GM21447 (cell line): ENCODE measurements around the gene PSME1.
A peak's percentile ranks its signal among the peaks of the same experiment; 100 is the strongest.
"Not testable (repeated sequence)": the region's sequence is repeated elsewhere in the genome, so short reads cannot be mapped to it uniquely, and the experiment has no call there.

Experiments
- ATAC-seq: cut with Tn5 transposase; IDR thresholded peaks from one replicate; pipeline ENCODE4 v1.9.1; 2021; ENCODE audit not compliant: unreplicated experiment

Gene PSME1

DNA sequence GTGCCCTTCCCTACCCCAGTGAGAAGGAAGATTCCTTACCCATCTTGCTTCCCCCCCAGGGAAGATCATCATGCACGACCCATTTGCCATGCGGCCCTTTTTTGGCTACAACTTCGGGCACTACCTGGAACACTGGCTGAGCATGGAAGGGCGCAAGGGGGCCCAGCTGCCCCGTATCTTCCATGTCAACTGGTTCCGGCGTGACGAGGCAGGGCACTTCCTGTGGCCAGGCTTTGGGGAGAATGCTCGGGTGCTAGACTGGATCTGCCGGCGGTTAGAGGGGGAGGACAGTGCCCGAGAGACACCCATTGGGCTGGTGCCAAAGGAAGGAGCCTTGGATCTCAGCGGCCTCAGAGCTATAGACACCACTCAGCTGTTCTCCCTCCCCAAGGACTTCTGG lies 32.5 kb upstream of the PSME1 start:
- ATAC-seq: no peak

- not testable (repeated sequence) for ATAC-seq
Observed at GRCh38 chr14:24105609-24106239, 30.3 kb upstream of the PSME1 start.

DNA sequence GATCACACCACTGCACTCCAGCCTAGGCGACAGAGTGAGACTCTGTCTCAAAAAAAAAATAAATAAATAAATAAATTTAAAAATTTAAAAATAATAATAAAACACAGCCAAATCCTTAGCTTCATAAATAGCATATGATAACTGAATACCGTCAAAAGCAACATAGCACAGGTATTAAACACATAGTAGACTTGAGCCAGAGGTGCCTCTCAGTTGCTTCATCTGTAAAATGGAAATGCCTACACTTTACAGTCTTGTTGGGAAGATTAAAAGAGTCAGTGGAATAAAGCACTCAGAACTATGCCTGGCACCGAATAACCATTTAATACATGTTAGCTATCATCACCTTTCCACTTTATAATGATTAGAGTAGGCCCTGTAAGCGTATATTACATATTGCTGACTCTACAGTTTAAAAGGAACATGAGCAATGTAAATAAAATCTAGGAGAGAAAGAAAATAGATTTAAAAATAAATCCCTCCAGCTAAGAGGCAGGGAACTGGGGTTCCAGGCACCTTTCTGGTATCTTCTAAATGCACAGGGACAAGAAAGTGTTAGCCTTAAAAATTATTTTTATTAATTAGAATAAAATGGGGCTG lies 29.2 kb upstream of the PSME1 start:
- ATAC-seq: no peak

DNA sequence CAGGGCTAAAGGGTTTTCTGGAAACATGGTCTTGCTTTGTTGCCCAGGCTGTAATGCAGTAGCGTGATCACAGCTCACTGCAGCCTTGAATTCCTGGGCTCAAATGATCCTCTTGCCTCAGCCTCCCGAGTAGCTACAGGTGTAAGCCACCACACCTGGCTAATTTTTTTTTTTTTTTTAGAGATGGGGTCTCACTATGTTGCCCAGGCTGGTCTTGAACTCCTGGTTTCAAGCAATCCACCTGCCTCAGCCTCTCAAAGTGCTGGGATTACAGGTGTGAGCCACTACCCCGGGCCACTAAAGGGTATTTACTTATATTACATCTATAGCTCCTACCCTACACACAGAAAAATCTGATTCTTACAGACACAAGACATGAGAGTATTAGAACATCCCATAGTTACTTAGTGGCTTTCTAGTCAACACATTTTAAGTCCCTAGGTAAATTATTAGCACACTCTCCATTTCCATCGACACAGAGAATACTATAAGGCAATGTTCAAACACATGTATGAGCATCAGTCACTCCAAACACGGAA lies 27.6 kb upstream of the PSME1 start:
- ATAC-seq: no peak

GRCh38 chr14:24110060-24110459 lies 25.9 kb upstream of the PSME1 start:
- ATAC-seq: no peak

- no peak for ATAC-seq
Observed at GRCh38 chr14:24110523-24110922, 25.5 kb upstream of the PSME1 start.

GRCh38 chr14:24113379-24113800 lies 22.6 kb upstream of the PSME1 start:
- ATAC-seq: no peak

- peak; percentile 32 for ATAC-seq
Observed at GRCh38 chr14:24113801-24114531, 22.0 kb upstream of the PSME1 start.

DNA sequence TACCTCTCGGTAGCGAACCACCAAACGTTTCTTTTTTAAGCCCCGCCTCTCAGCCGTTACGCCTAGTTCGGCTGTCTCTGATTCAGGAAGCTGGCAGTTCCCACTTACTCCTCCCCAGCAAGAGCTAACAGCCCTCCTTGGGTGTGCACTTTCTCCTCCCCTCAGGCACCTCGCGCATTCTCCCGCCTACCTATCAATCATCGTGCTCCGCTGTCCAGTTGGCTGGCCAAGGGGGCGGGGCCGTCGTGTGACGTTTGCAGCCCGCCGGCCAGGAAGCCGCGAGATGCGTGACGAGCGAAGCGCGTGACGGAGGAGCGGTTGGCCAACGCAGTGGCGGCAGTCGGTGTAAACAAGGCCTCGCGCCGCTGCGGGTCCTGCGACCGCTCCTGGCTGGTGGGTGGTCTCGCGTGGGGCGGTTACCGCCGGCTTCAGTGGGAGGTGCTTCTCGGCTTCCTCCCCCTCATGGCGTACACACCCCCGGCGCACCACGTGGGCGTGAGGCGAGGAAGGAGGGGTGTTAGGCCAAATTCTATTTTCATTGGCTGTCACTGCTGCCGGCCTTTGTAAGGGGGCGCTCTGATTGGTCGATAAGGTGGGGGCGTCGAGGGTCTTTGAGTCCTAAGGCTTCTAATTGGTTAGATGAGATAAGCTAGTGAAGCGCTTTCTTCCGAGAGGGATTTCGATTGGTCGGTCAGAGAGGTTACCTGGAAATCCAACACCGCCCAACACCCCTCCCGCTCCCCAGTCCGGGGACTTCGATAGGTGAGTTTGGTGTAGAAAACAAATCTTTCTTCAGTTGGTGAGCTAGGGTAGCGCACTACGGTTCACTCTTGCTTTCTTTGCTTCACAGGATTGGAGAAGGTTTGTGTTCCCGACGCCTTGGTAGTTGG lies 21.2 kb upstream of the PSME1 start, which contains the start of the genes DCAF11 and NRL:
Gene DCAF11 (plus strand): TSS at position 246 of the 890 bp plus-strand sequence. CDS start 818 bp downstream, outside the sequence.
Gene NRL (minus strand): TSS at position 418 of the 890 bp plus-strand sequence. CDS start 32,101 bp downstream, outside the sequence.
- peak; percentile 81 for ATAC-seq

GRCh38 chr14:24115422-24116127 lies 20.4 kb upstream of the PSME1 start:
- no peak for ATAC-seq

- ATAC-seq: no peak
Observed at GRCh38 chr14:24116128-24116814, 19.7 kb upstream of the PSME1 start.

DNA sequence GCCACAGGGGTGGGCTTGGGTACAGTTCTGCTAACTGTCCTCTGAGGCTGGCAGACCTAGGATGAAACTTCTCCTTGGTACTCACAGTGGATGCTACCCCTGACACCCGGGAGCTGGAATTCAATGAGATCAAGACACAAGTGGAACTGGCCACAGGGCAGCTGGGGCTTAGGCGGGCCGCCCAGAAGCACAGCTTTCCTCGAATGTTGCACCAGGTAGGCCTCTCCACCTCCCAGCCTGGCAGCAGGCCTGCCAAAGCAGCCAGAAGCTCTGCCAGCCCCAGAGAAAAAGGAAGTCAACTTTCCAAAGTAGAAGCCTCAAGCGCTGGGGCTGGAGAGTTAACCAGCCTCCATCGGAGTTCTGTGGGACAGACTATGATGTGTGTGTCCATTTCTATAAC lies 18.8 kb upstream of the PSME1 start:
- no peak for ATAC-seq

DNA sequence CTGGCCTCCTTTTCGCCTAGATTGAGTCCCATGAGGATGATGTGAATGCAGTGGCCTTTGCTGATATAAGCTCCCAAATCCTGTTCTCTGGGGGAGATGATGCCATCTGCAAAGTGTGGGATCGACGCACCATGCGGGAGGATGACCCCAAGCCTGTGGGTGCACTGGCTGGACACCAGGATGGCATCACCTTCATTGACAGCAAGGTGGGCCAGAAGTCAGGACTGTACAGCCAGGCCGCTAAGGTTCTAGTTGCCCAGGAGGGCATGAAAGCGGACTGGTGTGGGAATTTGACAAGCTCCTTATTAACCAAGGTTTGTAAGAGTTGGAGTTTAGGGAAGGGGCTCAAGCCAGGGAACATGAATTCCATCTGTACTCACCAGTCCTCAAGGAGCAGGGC lies 16.3 kb upstream of the PSME1 start:
- ATAC-seq: no peak

GRCh38 chr14:24121210-24121609 lies 14.8 kb upstream of the PSME1 start:
- no peak for ATAC-seq

- no peak for ATAC-seq
Observed at GRCh38 chr14:24122416-24122815, 13.6 kb upstream of the PSME1 start.

DNA sequence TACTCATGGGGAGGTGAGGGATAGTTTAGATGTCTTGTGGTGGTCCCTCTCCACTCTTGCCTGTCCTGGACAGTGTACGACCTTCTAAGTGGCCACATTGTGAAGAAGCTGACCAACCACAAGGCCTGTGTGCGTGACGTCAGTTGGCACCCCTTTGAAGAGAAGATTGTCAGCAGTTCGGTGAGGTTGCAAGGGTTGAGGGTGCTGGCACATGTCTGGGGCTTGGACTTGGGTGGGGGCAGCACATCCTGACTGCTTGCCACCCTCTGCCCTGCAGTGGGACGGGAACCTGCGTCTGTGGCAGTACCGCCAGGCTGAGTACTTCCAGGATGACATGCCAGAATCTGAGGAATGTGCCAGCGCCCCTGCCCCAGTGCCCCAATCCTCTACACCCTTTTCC lies 13.1 kb upstream of the PSME1 start:
- no peak for ATAC-seq

DNA sequence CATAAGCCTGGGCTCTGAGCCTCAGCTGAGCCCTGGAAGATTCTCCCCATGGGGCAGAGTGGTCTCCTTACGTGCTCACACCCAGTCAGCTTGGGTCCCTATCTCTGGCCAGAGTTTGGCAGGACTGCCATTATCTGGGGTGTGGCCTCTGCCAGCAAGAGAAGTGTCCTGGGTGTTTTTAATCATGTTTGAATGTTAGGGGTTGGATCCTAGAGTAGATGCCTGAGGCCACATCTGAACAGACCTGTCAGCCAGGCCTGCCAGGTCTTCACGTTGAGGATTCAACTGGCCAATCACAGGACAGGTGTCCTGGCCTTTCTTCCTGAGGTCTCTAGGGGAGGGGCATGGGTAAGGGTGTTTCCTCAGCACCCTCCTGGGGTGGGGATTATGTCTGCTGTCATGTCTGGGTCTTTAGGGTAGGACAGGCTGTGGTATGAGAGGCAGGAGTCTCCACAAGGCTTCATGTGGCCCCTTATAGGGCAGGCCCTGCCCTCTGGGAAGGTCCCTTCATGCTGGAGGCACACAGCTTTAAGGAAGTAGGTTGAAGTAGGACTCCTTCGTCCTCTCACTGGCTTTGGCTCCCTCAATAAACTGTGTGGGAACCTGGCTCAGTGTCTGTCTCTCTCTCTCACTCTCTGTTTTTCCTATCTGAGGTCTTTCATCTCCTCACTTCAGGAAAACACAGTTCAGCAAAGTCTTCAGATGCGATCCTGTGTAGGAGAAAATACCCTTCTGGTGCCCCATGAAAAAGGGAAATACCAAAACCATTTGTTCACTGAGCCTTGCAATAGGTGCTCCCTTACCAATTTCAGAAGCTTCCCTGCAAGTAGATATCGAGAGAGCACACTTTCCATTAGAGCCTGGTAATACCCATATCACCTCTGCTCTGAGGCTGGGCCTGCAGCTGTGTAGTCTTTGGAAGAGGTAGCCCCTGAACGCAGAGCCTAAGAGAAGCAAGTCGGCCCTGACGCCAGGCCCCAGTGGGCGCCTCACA lies 12.3 kb upstream of the PSME1 start:
- ATAC-seq: peak; percentile 55

DNA sequence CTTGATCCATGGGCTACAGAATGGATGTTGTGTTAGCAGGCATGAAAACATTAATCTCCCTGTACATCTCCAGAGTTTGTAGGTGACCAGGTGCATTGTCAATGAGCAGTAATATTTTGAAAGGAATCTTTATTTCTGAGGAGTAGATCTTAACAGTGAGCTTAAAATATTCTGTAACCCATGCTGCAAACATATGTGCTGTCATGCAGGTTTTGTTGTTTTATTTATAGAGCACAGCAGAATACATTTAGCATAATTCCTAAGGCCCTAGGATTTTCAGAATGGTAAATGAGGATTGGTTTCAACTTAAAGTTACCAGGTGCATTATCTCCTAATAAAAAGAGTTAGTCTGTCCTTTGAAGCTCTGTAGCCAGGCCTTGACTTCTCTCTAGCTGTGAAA lies 9.1 kb upstream of the PSME1 start:
- ATAC-seq: no peak
